Kidney (tissue), 14 donors: ENCODE measurements around the gene CAMTA1. TPM values are rescaled to one million over a fixed set of nuclear protein-coding genes. Genes with fewer than 3 reads are reported as not detected.

Experiments
- DNase-seq, 5 donors: peaks; one replicate each; pipeline ENCODE4 v3.0.0-alpha.2; 2013 to 2020
- FAIRE-seq: peaks from 2 replicates; lab custom pipeline; 2012; peaks lifted over from hg19 to GRCh38; lab: Jason Lieb, UNC
- H3K27ac ChIP-seq, 2 donors: one replicate each; pipeline ENCODE4 v1.7.0; 2013; ENCODE audit warnings: low read depth in 2 of 2, low read length in 2 of 2, inconsistent platforms in 1 of 2
- H3K27me3 ChIP-seq: one replicate; pipeline ENCODE4 v1.7.1; 2013; ENCODE audit warnings: low read length, inconsistent platforms; ENCODE audit not compliant: control insufficient read depth, insufficient read depth
- H3K36me3 ChIP-seq, 3 donors: one replicate each; pipeline versions ENCODE4 v1.7.0 to v1.7.1; 2013; ENCODE audit warnings: low read length in 3 of 3, control low read depth in 1 of 3, inconsistent platforms in 1 of 3; ENCODE audit not compliant: insufficient read depth in 3 of 3, control insufficient read depth in 2 of 3
- H3K4me1 ChIP-seq, 3 donors: one replicate each; pipeline versions ENCODE4 v1.7.0 to v1.7.1; 2013; ENCODE audit warnings: low read length in 3 of 3, inconsistent platforms in 1 of 3, low read depth in 1 of 3; ENCODE audit not compliant: control insufficient read depth in 2 of 3, insufficient read depth in 2 of 3
- H3K4me3 ChIP-seq, 3 donors: one replicate each; pipeline versions ENCODE4 v1.7.0 to v1.8.1; 2013; ENCODE audit warnings: low read length in 3 of 3, control low read depth in 1 of 3, inconsistent platforms in 1 of 3
- H3K9ac ChIP-seq, 3 donors: one replicate each; pipeline versions ENCODE4 v1.7.0 to v1.7.1; 2013; ENCODE audit warnings: low read length in 3 of 3, control low read depth in 1 of 3, inconsistent platforms in 1 of 3
- H3K9me3 ChIP-seq, 3 donors: one replicate each; pipeline versions ENCODE4 v1.7.0 to v1.7.1; 2013; ENCODE audit warnings: low read length in 3 of 3, control low read depth in 1 of 3, inconsistent platforms in 1 of 3; ENCODE audit not compliant: control insufficient read depth in 2 of 3, insufficient read depth in 1 of 3
- CTCF ChIP-seq: IDR thresholded peaks from 3 replicates; pipeline ENCODE4 v1.5.1; 2012; ENCODE audit warnings: mild to moderate bottlenecking, moderate library complexity, borderline replicate concordance; ENCODE audit not compliant: insufficient read depth; ENCODE audit errors: extremely low read depth
- intact Hi-C: fragments of 100-400 bp; cut with DNase I; formaldehyde crosslinking; loops from one replicate; pipeline ENCODE4 v1.11.1; 2022
- polyA plus RNA-seq: library from polyadenylated mRNA; stranded (reverse); fragments of 350-450 nt; fragmentation: Illumina TruSeq; extraction: RNeasy Lipid Tissue Mini Kit (QIAGEN cat#74804); gene quantifications from one replicate; pipeline ENCODE4 v1.2.3, GENCODE V29; 2014; ENCODE audit warnings: low read depth, low replicate concordance; ENCODE audit not compliant: insufficient read depth
- total RNA-seq: library from RNA; stranded (reverse); fragmentation: NEBNext Ultra II Directional; extraction: Animal tissue kit (Norgen Biotek cat#: 25700); gene quantifications from one replicate; pipeline ENCODE4 v1.2.1, GENCODE V29; 2021
- donor health status: control.
- donor health status: control.
- donor health status: control.
- donor health status: control.
- donor health status: control.
- donor health status: DM: yes; HTN: yes; CAD: no.
- donor health status: Normal renal cell carcinoma (clear cell type).

The CAMTA1 gene
- total and polyA plus RNA-seq, 2 donors from 2014 or later: 79.0 to 170 TPM

- H3K4me1 ChIP-seq: no peaks in the 10 kb centered on the region
- intact Hi-C loops: no loop called here
- no peaks in the 10 kb centered on the region for H3K27me3 ChIP-seq
- no peak for TF ChIP-seq CTCF
- no peak overlapping the region for H3K27ac ChIP-seq
- H3K36me3 ChIP-seq: no peaks in the 10 kb centered on the region
- H3K4me3 ChIP-seq: no peak overlapping the region
- no peaks in the 10 kb centered on the region for H3K9me3 ChIP-seq
- DNase-seq (peak in 1 of 5 donors; percentile 26), FAIRE-seq (no peak)
- H3K9ac ChIP-seq: no peak overlapping the region
These were observed 829.4 kb downstream of the CAMTA1 start for GRCh38 chr1:7614576-7615074.

- H3K9ac ChIP-seq: no peak overlapping the region
- DNase-seq (peak in 1 of 5 donors; percentile 30), FAIRE-seq (no peak)
- no peaks in the 10 kb centered on the region for H3K9me3 ChIP-seq
- H3K4me3 ChIP-seq: no peak overlapping the region
- H3K27me3 ChIP-seq: no peaks in the 10 kb centered on the region
- intact Hi-C loops: no loop called here
- no peak for TF ChIP-seq CTCF
- H3K27ac ChIP-seq: no peak overlapping the region
- H3K36me3 ChIP-seq: no peaks in the 10 kb centered on the region
- H3K4me1 ChIP-seq: no peaks in the 10 kb centered on the region
These were observed 829.9 kb downstream of the CAMTA1 start for GRCh38 chr1:7615138-7615537.

GRCh38 chr1:7616076-7616832, 831.0 kb downstream of the CAMTA1 start:
- intact Hi-C loops: no loop called here
- DNase-seq: peak in 4 of 5 donors; percentile 70 to 89 (median 79)
- H3K4me3 ChIP-seq: no peak overlapping the region
- H3K9ac ChIP-seq: no peak overlapping the region
- no peak for FAIRE-seq
- no peak for TF ChIP-seq CTCF
- H3K27me3 ChIP-seq: no peaks in the 10 kb centered on the region
- H3K36me3 ChIP-seq: no peaks in the 10 kb centered on the region
- H3K27ac ChIP-seq: no peak overlapping the region
- peaks cover 0 to 6% (median 0%) of the 10 kb centered on the region in 3 donors for H3K4me1 ChIP-seq
- no peaks in the 10 kb centered on the region for H3K9me3 ChIP-seq
